Stimulated activated naive B cell treated with anti-CD40 and anti-IgM and Interleukin-4, amounts not matched to agents 10 μg/mL and 1 μg/mL and 100 μg/mL, for 72 hours (primary cell): Measurements from ENCODE around the gene DENND6A.
"Not testable (repeated sequence)": the region's sequence is repeated elsewhere in the genome, so short reads cannot be mapped to it uniquely, and the experiment has no call there.

ENCODE experiments used
- ATAC-seq, 2 donors: fragments of 150-1000 bp; cut with Tn5 transposase; replicated peaks; 2 replicates each; pipeline ENCODE4 v1.10.0; 2021; ENCODE audit warnings: moderate library complexity in 1 of 2
- DNase-seq: peaks from one replicate; pipeline ENCODE4 v3.0.0; 2021
- H3K27ac Mint-ChIP-seq: one replicate; pipeline ENCODE4 v1.8.0; 2022; ENCODE audit warnings: mild to moderate bottlenecking, mixed read lengths
- H3K27me3 Mint-ChIP-seq, 2 donors: one replicate each; pipeline ENCODE4 v1.8.0; 2022; ENCODE audit warnings: mixed read lengths in 2 of 2
- H3K36me3 Mint-ChIP-seq, 2 donors: one replicate each; pipeline ENCODE4 v1.8.0; 2022; ENCODE audit warnings: mixed read lengths in 2 of 2, mild to moderate bottlenecking in 1 of 2
- H3K4me1 Mint-ChIP-seq, 2 donors: one replicate each; pipeline ENCODE4 v1.8.0; 2022; ENCODE audit warnings: mixed read lengths in 2 of 2, mild to moderate bottlenecking in 1 of 2
- H3K4me3 Mint-ChIP-seq, 2 donors: one replicate each; pipeline ENCODE4 v1.8.0; 2022; ENCODE audit warnings: mild to moderate bottlenecking in 2 of 2, mixed read lengths in 2 of 2, moderate library complexity in 1 of 2
- H3K9me3 Mint-ChIP-seq, 2 donors: one replicate each; pipeline ENCODE4 v1.8.0; 2022; ENCODE audit warnings: mixed read lengths in 2 of 2, mild to moderate bottlenecking in 1 of 2

DENND6A gene

DNA sequence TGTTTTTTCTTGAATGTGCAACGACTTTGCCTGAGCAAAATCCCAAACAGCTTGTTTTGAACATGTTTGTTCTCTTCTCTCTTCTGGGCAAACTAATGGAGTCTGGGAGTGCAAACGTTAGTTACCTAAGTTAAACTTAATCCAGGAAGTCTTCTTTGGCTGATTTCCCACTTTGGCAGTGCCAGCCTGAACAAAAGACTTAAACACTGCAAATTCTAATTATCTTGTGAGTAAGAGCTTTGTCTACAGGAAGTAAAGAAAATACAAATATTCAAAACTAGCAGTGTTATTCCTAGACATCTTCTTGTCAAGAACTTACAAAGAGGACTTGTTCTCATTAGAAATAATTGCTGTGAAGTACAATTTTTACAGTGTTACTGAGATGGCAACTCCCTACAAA, 16.7 kb upstream of the DENND6A start:
- H3K27ac Mint-ChIP-seq = no peak overlapping the region

DNA sequence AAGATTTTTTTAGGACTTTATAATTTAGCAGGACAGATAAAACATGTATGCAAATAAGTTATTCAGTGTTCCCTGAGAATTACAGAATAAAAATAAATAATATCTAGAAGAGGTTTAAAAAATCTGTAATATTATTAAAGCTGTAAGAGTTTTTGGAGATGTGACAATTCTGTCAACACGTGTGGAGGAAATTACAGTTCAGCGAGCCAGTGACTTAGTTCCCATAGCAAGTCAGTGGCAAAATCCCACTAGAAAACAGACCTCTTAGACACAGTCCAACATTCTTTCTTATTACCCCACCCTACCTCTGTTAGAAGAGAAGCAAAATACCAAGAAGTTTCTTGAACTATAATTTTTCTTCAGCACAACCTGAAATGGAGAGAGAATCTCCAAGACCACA, 16.2 kb upstream of the DENND6A start:
- Mint-ChIP-seq H3K4me1 (peaks cover 3 to 6% of the 10 kb centered on the region in 2 donors), H3K9me3 (no peaks in the 10 kb centered on the region), H3K4me3 (no peak overlapping the region), H3K36me3 (no peaks in the 10 kb centered on the region), H3K27me3 (peaks cover 0 to 4% of the 10 kb centered on the region in 2 donors), H3K27ac (no peak overlapping the region)
- DNase-seq = no peak
- ATAC-seq = no peak

More for the DNA sequence above, 16.7 kb upstream of the DENND6A start:
- DNase-seq = no peak
- Mint-ChIP-seq H3K36me3 (no peaks in the 10 kb centered on the region), H3K4me1 (peaks cover 3 to 6% of the 10 kb centered on the region in 2 donors), H3K9me3 (no peaks in the 10 kb centered on the region), H3K27me3 (peaks cover 0 to 4% of the 10 kb centered on the region in 2 donors), H3K4me3 (no peak overlapping the region)
- ATAC-seq = no peak

DNA sequence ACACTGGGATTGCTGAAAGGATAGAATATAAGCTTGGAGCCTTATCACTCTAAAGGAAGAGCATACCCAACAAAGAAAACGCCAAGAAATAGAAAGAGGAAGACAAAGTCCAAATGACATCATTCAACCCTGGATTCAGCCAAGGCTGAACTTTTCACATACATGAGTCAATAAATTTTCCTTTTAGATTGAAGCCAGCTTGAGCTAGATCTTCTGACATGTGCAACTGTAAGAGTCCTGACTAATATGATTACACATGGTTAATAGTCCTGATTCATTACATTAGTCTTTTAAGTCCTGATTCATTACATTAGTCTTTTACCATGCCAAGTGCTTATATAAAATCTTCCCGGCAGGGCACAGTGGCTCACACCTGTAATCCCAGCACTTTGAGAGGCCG, 13.6 kb upstream of the DENND6A start:
- no peak for DNase-seq

DNA sequence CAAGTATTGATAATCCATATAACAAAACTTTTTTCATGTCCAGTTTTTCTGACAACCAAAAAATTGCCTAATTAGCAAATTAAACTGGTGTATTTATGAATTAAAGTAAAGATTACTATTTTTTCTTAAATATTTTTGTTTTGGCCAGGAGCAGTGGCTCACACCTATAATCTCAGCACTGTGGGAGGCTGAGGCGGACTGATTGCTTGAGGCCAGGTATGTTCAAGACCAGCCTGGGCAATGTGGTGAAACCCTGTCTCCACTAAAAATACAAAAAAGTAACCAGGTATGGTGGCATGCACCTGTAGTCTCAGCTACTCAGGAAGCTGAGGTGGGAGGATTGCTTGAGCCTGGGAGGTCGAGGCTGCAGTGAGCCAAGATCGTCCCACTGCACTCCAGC, 12.5 kb upstream of the DENND6A start:
- not testable (repeated sequence) for H3K36me3 Mint-ChIP-seq, H3K4me3 Mint-ChIP-seq, H3K27ac Mint-ChIP-seq, DNase-seq, ATAC-seq, H3K4me1 Mint-ChIP-seq, H3K27me3 Mint-ChIP-seq, H3K9me3 Mint-ChIP-seq

More for the DNA sequence above, 13.6 kb upstream of the DENND6A start:
- no peak overlapping the region for H3K4me3 Mint-ChIP-seq
- H3K36me3 Mint-ChIP-seq = no peaks in the 10 kb centered on the region
- H3K27me3 Mint-ChIP-seq = peaks cover 0 to 4% of the 10 kb centered on the region in 2 donors
- ATAC-seq = peak; percentile 45 to 73
- no peaks in the 10 kb centered on the region for H3K9me3 Mint-ChIP-seq
- H3K4me1 Mint-ChIP-seq = peaks cover 3 to 6% of the 10 kb centered on the region in 2 donors
- no peak overlapping the region for H3K27ac Mint-ChIP-seq

DNA sequence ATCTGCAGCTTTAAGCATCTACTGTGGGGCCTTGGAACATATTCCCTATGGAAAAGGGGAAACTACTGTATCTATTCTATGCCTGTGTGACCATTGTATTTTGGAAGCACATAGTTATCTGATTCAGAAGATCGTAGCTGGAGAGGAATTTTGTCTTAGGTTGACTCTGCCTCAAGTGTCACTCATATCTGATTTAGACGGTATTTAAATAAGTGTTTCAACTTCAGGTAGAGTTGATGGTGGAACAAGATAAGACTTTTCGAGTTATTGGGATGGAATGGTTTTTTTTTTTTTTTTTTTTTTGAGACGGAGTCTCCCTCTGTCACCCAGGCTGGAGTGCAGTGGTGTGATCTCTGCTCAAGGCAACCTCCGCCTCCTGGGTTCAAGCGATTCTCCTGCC, 8.9 kb upstream of the DENND6A start:
- Mint-ChIP-seq H3K27ac (no peak overlapping the region), H3K4me1 (peaks cover 3 to 6% of the 10 kb centered on the region in 2 donors), H3K4me3 (no peak overlapping the region), H3K27me3 (peaks cover 0 to 4% of the 10 kb centered on the region in 2 donors), H3K9me3 (no peaks in the 10 kb centered on the region), H3K36me3 (no peaks in the 10 kb centered on the region)
- DNase-seq (no peak), ATAC-seq (no peak)

DNA sequence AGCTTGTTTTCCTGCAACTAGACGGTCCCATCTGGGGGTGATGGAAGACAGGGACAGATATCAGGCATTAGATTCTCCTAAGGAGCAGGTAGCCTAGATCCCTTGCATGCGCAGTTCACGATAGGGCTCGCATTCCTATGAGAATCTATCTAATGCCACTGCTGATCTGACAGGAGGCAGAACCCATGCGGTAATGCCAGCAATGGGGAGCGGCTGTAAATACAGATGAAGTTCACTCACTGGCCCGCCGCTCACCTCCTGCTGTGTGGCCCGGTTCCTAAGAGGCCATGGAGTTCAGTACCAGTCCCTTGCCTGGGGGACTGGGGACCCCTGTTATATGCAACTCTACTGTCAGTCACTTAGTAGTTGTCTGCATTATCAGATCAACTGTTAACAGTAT, 7.9 kb upstream of the DENND6A start:
- Mint-ChIP-seq H3K4me1 (no peaks in the 10 kb centered on the region), H3K36me3 (no peaks in the 10 kb centered on the region), H3K27ac (no peak overlapping the region), H3K9me3 (no peaks in the 10 kb centered on the region), H3K27me3 (peaks cover 0 to 4% of the 10 kb centered on the region in 2 donors), H3K4me3 (no peak overlapping the region)
- DNase-seq (no peak), ATAC-seq (no peak)

DNA sequence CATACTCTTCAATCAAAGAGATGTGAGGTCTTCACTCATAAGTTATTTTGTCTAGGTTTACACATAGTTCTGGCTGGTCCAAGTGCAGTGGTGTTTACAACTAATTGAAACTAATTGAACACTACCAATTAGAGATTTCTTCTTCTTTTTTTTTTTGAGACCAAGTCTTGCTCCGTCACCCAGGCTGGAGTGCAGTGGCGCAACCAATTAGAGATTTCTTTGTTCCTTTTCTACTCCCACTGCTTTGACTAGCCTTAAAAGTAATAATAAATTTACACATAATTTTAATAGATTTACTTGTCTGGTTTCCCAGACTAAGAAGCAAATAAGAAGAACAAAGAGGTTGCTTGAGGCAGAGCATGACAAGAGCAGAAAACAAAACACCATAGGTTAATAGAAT, 6.7 kb upstream of the DENND6A start:
- DNase-seq = no peak
- no peaks in the 10 kb centered on the region for H3K36me3 Mint-ChIP-seq
- no peak overlapping the region for H3K27ac Mint-ChIP-seq

DNA sequence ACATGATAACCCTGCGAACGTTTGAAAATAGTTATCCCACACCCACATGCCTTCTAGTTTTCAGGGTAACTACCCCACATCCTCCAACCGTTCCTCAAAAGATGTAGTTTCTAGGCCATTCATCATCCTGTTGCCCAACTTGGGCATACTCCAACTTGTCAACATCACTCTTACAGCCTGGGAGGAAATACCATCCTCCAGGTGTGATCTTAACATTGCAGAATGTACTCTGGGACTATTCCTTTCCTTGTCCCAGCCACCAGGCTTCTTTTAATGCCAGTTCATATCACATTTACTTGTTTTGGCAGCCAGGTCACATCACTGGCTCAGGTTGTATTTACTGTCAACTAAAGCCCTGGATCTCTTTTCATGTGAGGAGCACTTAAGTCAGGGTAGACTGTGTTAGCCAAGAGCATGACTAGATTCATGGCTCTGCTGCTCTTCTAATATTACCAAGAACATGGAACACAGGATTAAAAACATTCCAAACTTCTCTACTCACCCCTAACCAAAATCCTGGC, 4.0 kb upstream of the DENND6A start:
- H3K4me1 Mint-ChIP-seq = peaks cover 2% of the 10 kb centered on the region in 2 donors
- peak overlapping the region; percentile 20 for H3K27ac Mint-ChIP-seq
- H3K9me3 Mint-ChIP-seq = no peaks in the 10 kb centered on the region
- H3K4me3 Mint-ChIP-seq = no peak overlapping the region
- no peak for ATAC-seq
- H3K36me3 Mint-ChIP-seq = no peaks in the 10 kb centered on the region
- H3K27me3 Mint-ChIP-seq = no peaks in the 10 kb centered on the region
- no peak for DNase-seq

More for the DNA sequence above, 6.7 kb upstream of the DENND6A start:
- Mint-ChIP-seq H3K4me3 (no peak overlapping the region), H3K9me3 (no peaks in the 10 kb centered on the region), H3K4me1 (no peaks in the 10 kb centered on the region), H3K27me3 (peaks cover 0 to under 1% of the 10 kb centered on the region in 2 donors)
- ATAC-seq = no peak

DNA sequence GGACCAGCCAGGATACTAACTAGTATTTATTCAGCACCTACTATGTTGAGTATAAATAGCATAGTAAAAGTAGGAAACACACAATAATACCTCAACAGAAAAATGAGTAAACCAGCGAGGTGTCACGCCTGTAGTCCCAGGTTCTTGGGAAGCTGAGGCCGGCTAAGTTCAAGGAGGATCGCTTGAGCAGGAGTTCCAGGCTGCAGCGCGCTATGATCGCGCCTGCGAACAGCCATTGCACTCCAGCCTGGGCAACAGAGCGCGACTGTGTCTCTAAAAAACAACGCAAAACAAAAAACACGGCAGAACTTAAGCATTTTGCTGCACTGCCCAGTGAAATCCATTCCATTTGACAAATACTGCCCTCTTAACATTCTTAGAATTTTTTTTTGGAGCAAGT, 1.3 kb upstream of the DENND6A start:
- H3K9me3 Mint-ChIP-seq = no peaks in the 10 kb centered on the region
- no peak for ATAC-seq
- no peak for DNase-seq
- no peak overlapping the region for H3K27ac Mint-ChIP-seq
- H3K4me1 Mint-ChIP-seq = peaks cover 7 to 25% of the 10 kb centered on the region in 2 donors
- no peak overlapping the region for H3K4me3 Mint-ChIP-seq
- no peaks in the 10 kb centered on the region for H3K27me3 Mint-ChIP-seq
- peaks cover 0 to 4% of the 10 kb centered on the region in 2 donors for H3K36me3 Mint-ChIP-seq

DNA sequence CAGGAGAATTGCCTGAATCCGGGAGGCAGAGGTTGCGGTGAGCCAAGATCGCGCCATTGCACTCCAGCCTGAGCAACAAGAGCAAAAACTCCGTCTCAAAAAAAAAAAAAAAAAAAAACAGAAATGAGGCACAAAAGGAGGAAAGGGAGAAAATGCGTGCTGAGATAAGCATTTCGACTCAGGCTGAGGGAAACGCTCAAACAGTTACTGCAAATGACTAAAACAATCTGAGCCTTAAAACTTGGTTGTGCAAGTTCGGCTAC, 813 bp downstream of the DENND6A start:
- H3K36me3 Mint-ChIP-seq, DNase-seq, H3K9me3 Mint-ChIP-seq, ATAC-seq, H3K27me3 Mint-ChIP-seq: not testable (repeated sequence)
- Mint-ChIP-seq H3K4me1 (peaks cover 11 to 35% of the 10 kb centered on the region in 2 donors), H3K27ac (peak overlapping the region; percentile 92), H3K4me3 (peak overlapping the region; percentile 85 to 88)

DNA sequence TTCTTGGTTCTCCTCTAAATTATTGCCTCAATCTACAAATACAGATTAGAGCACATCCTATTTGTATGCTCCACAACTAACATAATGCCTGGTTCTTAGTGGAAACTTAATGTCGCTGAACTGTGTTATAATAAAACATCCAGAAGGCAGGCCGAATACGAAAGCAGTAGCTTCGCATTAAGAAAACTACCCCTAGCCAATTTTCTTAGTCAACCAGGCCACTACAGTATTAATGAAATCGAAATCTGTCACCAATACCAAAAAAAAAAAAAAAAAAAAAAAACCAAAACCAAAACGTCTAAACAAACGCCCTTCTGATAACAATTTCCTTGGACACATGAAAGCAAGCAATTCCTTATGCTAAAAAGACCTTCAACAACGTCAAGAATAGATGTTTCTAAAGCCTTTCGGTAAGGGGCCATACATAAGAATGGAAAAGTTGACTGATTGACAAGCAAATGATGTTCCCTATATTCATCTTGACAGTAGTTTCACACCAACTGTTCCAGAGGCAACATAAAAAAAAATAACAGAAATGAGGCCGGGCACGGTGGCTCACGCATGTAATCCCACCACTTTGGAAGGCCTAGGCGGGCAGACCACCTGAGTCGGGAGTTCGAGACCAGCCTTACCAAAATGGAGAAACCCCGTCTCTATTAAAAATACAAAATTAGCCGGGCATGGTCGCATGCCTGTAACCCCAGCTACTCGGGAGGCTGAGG, 1.3 kb downstream of the DENND6A start:
- DNase-seq (no peak), ATAC-seq (no peak)
- peak overlapping the region; percentile 85 to 88 for H3K4me3 Mint-ChIP-seq
- no peaks in the 10 kb centered on the region for H3K9me3 Mint-ChIP-seq
- no peaks in the 10 kb centered on the region for H3K27me3 Mint-ChIP-seq
- H3K4me1 Mint-ChIP-seq = peaks cover 15 to 39% of the 10 kb centered on the region in 2 donors
- peaks cover 4 to 15% of the 10 kb centered on the region in 2 donors for H3K36me3 Mint-ChIP-seq
- peak overlapping the region; percentile 92 for H3K27ac Mint-ChIP-seq

DNA sequence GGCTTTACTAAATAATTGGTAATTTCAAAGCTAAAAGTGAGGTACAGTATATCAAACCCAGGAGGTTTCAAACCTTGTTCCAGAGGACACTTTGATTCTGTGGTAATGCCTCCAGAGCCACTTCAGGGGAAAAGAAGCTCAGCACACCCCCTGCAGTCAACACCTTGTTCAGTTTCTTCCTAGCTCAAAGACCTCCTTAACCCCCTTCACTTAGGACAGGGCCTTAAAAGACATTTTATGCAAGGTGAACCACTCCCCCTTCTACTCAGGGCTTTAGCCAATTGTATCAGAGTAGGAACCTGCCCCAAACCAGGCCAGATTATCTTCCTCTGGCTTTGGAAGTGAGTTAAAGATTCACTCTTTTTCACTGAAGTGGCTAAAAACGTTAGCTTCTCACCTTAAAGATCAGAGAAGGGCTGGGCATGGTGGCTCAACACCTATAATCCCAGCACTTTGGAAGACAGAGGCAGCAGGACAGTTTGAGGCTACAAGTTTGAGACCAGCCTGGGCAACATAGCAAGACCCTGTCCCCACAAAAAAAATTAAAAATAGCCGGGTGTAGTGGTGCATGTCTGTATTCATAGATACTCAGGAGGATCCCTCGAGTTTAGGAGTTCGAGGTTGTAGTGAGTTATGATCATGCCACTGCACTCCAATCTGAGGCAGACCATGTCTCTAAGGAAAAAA, 3.4 kb downstream of the DENND6A start:
- no peaks in the 10 kb centered on the region for H3K9me3 Mint-ChIP-seq
- H3K36me3 Mint-ChIP-seq = peaks cover 4 to 15% of the 10 kb centered on the region in 2 donors
- ATAC-seq = no peak
- no peak overlapping the region for H3K27ac Mint-ChIP-seq
- H3K27me3 Mint-ChIP-seq = no peaks in the 10 kb centered on the region
- no peak for DNase-seq
- peaks cover 16 to 45% of the 10 kb centered on the region in 2 donors for H3K4me1 Mint-ChIP-seq
- no peak overlapping the region for H3K4me3 Mint-ChIP-seq

DNA sequence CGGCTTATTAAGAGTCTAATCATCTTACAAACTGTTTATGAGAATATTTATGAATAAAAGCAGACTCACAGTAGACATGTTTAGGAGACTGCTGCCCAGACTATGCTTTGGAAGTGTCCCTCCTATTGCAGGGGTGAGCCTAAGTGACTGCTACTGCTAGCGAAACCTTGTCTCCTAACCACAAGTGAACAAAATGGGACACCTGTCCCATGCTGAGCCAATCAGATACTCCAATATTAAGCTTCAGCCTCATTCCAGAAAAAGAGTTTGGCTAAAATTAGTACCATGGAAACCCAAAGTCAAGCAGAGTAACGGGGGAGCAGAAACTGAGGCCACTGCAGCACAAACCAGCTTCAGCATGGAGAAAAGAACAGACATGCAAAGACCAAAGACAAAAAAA, 4.6 kb downstream of the DENND6A start:
- H3K36me3 Mint-ChIP-seq = peaks cover 4 to 15% of the 10 kb centered on the region in 2 donors

DNA sequence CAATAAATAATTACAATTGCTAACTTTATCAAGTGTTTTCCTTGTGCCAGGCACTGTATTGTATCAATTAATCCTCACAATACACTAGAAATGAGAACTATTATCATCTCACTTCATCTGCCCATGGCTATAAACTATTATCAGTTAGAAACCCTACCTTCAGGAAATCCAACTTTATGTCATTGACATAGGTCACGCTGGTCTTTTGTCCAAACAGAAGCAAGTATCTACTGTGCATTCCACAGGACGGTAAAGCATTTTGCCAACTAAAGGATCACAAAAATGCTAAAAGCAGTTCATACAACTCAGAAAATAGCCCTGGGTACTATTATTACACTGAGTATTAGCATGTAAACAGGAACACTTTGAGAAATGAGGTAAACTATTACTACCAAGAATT, 9.6 kb downstream of the DENND6A start:
- Mint-ChIP-seq H3K36me3 (peaks cover 12 to 20% of the 10 kb centered on the region in 2 donors), H3K27ac (no peak overlapping the region), H3K9me3 (no peaks in the 10 kb centered on the region), H3K4me3 (no peak overlapping the region), H3K4me1 (peaks cover 15 to 26% of the 10 kb centered on the region in 2 donors), H3K27me3 (no peaks in the 10 kb centered on the region)
- ATAC-seq (no peak), DNase-seq (no peak)

More for the DNA sequence above, 4.6 kb downstream of the DENND6A start:
- H3K9me3 Mint-ChIP-seq = no peaks in the 10 kb centered on the region
- H3K4me1 Mint-ChIP-seq = peaks cover 14 to 45% of the 10 kb centered on the region in 2 donors
- H3K27me3 Mint-ChIP-seq = no peaks in the 10 kb centered on the region
- ATAC-seq (no peak), DNase-seq (no peak)
- no peak overlapping the region for H3K4me3 Mint-ChIP-seq
- H3K27ac Mint-ChIP-seq = peak overlapping the region; percentile 22

DNA sequence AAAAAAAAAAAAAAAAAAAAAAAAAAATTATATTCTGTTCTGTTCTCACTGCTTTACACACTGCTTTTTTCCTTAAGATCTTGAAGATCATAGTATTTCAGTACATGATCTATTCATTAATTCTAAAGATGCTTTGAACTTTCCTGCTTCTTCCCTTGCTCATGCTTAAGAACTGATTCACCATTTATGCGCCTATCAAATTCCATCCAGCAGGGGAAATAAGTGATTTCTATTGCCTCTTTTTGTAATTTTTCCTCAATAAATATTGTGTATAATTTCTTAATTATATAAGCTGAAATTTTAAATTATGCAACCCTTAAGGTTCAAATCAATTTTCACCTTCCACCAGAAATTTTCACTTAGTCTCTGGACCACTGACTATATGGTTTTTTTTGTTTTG, 10.6 kb downstream of the DENND6A start:
- DNase-seq (no peak), ATAC-seq (no peak)
- H3K9me3 Mint-ChIP-seq = no peaks in the 10 kb centered on the region
- peaks cover 12 to 23% of the 10 kb centered on the region in 2 donors for H3K36me3 Mint-ChIP-seq
- H3K4me3 Mint-ChIP-seq = no peak overlapping the region
- peaks cover 14 to 26% of the 10 kb centered on the region in 2 donors for H3K4me1 Mint-ChIP-seq
- H3K27ac Mint-ChIP-seq = no peak overlapping the region
- no peaks in the 10 kb centered on the region for H3K27me3 Mint-ChIP-seq
